GM18907 (cell line): ENCODE data around the gene DAZAP2.
A peak's percentile ranks its signal among the peaks of the same experiment; 100 is the strongest.
"Not testable (repeated sequence)": the region's sequence is repeated elsewhere in the genome, so short reads cannot be mapped to it uniquely, and the experiment has no call there.

Experiments used
- ATAC-seq: cut with Tn5 transposase; IDR thresholded peaks from one replicate; pipeline ENCODE4 v1.9.1; 2021; ENCODE audit warnings: mild to moderate bottlenecking, moderate library complexity; ENCODE audit not compliant: unreplicated experiment

The DAZAP2 gene

GRCh38 chr12:51246254-51246853 is 7.7 kb downstream of the DAZAP2 start:
- no peak for ATAC-seq

- no peak for ATAC-seq
Measured at GRCh38 chr12:51247523-51248206, 9.0 kb downstream of the DAZAP2 start.

- no peak for ATAC-seq
Measured at GRCh38 chr12:51253276-51253675, 14.7 kb downstream of the DAZAP2 start.

GRCh38 chr12:51254536-51254935 is 15.9 kb downstream of the DAZAP2 start:
- no peak for ATAC-seq

- ATAC-seq, result not testable (repeated sequence)
Measured at GRCh38 chr12:51259600-51259999, 21.0 kb downstream of the DAZAP2 start.

GRCh38 chr12:51262758-51263177 is 24.1 kb downstream of the DAZAP2 start:
- ATAC-seq, result no peak

GRCh38 chr12:51263341-51263740 is 24.7 kb downstream of the DAZAP2 start:
- ATAC-seq, result no peak

GRCh38 chr12:51264297-51264696 is 25.7 kb downstream of the DAZAP2 start:
- no peak for ATAC-seq

- ATAC-seq, result no peak
Measured at GRCh38 chr12:51265024-51265423, 26.4 kb downstream of the DAZAP2 start.

GRCh38 chr12:51269174-51270066 is 30.8 kb downstream of the DAZAP2 start:
- peak; percentile 42 for ATAC-seq

GRCh38 chr12:51270067-51270950 is 31.7 kb downstream of the DAZAP2 start, which contains the start of gene SMAGP:
TSS of gene SMAGP (minus strand) at chr12:51270415. CDS start at chr12:51269278, 1,137 bp downstream.
- peak; percentile 70 for ATAC-seq

- no peak for ATAC-seq
Measured at GRCh38 chr12:51270951-51271518, 32.4 kb downstream of the DAZAP2 start.

GRCh38 chr12:51272810-51273209 is 34.2 kb downstream of the DAZAP2 start:
- ATAC-seq, result not testable (repeated sequence)

- ATAC-seq, result no peak
Measured at GRCh38 chr12:51275088-51275487, 36.5 kb downstream of the DAZAP2 start.

GRCh38 chr12:51281202-51281924 is 42.7 kb downstream of the DAZAP2 start:
- no peak for ATAC-seq

- no peak for ATAC-seq
Measured at GRCh38 chr12:51285843-51286242, 47.2 kb downstream of the DAZAP2 start.

GRCh38 chr12:51291603-51292513 is 53.2 kb downstream of the DAZAP2 start:
- not testable (repeated sequence) for ATAC-seq
